Immature natural killer cell (primary cell): Measurements from ENCODE around the gene SIL1. TPM values are rescaled to one million over a fixed set of nuclear protein-coding genes. Genes with fewer than 3 reads are reported as not detected.
A peak's percentile ranks its signal among the peaks of the same experiment; 100 is the strongest.
"Not testable (repeated sequence)": the region's sequence is repeated elsewhere in the genome, so short reads cannot be mapped to it uniquely, and the experiment has no call there.

Experiments used
- DNase-seq, 3 donors: peaks; one replicate each; pipeline ENCODE4 v3.0.0; 2022; ENCODE audit warnings: mixed read lengths in 1 of 3
- H3K27ac Mint-ChIP-seq, 6 donors: one replicate each; pipeline ENCODE4 v1.8.0; 2020; ENCODE audit warnings: mixed read lengths in 6 of 6, mild to moderate bottlenecking in 5 of 6, inconsistent platforms in 4 of 6, moderate library complexity in 3 of 6
- H3K27me3 Mint-ChIP-seq, 3 donors: one replicate each; pipeline ENCODE4 v1.8.0; 2020 to 2021; ENCODE audit warnings: low read depth in 3 of 3, mild to moderate bottlenecking in 3 of 3, mixed read lengths in 3 of 3, moderate library complexity in 3 of 3, inconsistent platforms in 1 of 3
- H3K36me3 Mint-ChIP-seq, 3 donors: one replicate each; pipeline ENCODE4 v1.8.0; 2020; ENCODE audit warnings: mixed read lengths in 3 of 3, inconsistent platforms in 2 of 3, mild to moderate bottlenecking in 2 of 3
- H3K4me1 Mint-ChIP-seq, 2 donors: one replicate each; pipeline ENCODE4 v1.8.0; 2020; ENCODE audit warnings: inconsistent platforms in 2 of 2, mild to moderate bottlenecking in 2 of 2, mixed read lengths in 2 of 2, moderate library complexity in 1 of 2
- H3K4me3 Mint-ChIP-seq, 5 donors: one replicate each; pipeline ENCODE4 v1.8.0; 2020; ENCODE audit warnings: mild to moderate bottlenecking in 5 of 5, mixed read lengths in 5 of 5, inconsistent platforms in 3 of 5, moderate library complexity in 3 of 5
- H3K9me3 Mint-ChIP-seq, 6 donors: one replicate each; pipeline ENCODE4 v1.8.0; 2020; ENCODE audit warnings: mild to moderate bottlenecking in 6 of 6, mixed read lengths in 6 of 6, inconsistent platforms in 4 of 6, moderate library complexity in 3 of 6
- polyA plus RNA-seq, 3 donors: library from polyadenylated mRNA; unstranded; fragments of 300-500 nt; fragmentation: Illumina TruSeq; gene quantifications; one replicate each; pipeline ENCODE4 v1.2.3, GENCODE V29; 2021

SIL1 gene
- polyA plus RNA-seq, 3 donors from 2014 or later: 22.0 to 22.7 (median 22.1) TPM

DNA sequence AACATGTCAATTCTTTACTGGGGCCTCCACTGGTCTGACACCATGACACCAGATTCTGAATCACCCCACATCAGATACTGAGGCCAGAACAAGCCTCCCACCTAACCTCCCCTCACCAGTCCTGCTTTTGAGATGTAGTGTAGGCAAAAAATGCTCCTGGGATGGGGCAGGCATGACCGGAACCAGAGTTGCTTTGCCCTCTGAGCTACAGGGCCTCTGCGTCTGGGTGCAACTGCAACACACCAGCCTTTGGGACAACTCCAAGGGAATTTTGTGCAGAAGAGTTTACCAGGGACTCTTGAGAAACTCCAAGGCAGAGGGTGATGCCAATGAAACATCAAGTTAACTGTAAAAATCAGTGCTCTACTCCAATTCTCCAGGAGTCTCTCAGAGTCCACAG is 79.4 kb downstream of the SIL1 start:
- no peak for DNase-seq
- Mint-ChIP-seq H3K4me1 (peaks cover 2 to 6% of the 10 kb centered on the region in 2 donors), H3K27me3 (no peaks in the 10 kb centered on the region), H3K36me3 (peaks cover 5 to 35% (median 9%) of the 10 kb centered on the region in 3 donors), H3K4me3 (no peak overlapping the region), H3K27ac (no peak overlapping the region), H3K9me3 (no peaks in the 10 kb centered on the region)

DNA sequence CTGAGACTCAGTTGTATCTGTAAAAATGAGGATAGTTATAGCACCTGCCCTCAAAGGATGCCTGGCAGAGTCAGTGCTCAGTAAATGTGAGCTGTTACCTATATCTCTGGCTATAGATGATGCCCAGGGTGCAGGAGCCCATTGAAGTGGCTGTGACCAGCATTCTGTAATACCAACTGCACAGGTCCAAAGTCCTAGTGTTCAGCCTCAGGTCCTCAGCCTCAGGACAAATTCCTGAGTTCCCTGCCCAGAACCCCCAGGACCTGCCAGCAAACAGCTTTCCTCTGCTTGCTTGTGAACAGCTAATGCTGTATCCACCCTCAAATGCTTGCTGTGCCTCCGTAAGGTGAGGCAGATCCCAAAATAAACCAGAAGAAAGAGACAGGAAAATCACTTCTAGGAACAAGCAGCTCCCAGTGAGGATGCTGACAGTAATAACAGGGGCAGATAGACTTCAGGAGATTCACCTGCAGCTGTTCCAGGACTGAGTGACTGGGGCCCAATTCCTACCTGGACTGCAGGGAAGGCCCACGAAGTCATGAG is 80.8 kb downstream of the SIL1 start:
- no peak overlapping the region for H3K27ac Mint-ChIP-seq
- peaks cover 0 to 1% (median 0%) of the 10 kb centered on the region in 3 donors for H3K27me3 Mint-ChIP-seq

DNA sequence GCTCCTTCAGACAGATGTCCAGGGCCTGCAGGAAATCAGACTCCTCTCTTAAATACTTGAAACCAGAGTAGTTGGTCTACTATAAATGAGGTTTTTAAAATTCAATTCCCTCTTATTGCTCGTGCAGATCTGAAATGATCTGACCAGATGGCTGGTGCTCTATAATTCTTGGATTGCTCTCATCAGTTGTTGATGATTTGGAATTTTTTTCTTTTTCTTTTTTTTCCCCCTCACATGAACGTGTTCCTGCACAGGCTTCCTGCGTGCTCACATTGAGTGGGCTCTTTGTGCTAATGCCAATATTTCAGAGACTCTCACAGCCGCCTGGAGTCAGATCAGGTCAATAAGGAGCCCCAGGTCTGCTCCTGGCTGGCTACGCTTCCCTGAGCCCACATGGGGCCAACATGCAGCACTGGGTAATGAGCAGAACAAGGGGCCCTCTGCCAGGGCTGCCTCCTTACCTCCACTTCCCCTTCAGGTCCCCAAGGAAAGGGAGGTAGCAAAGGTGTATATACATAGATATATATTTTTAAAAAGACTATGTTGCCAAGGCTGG is 82.0 kb downstream of the SIL1 start:
- H3K36me3 Mint-ChIP-seq: peaks cover 5 to 40% (median 13%) of the 10 kb centered on the region in 3 donors
- H3K9me3 Mint-ChIP-seq: no peaks in the 10 kb centered on the region
- no peak for DNase-seq
- no peak overlapping the region for H3K27ac Mint-ChIP-seq
- H3K4me3 Mint-ChIP-seq: no peak overlapping the region
- H3K4me1 Mint-ChIP-seq: peaks cover 2 to 6% of the 10 kb centered on the region in 2 donors
- peaks cover 0 to 1% (median 0%) of the 10 kb centered on the region in 3 donors for H3K27me3 Mint-ChIP-seq

More for the DNA sequence above, 80.8 kb downstream of the SIL1 start:
- Mint-ChIP-seq H3K4me3 (no peak overlapping the region), H3K9me3 (no peaks in the 10 kb centered on the region), H3K4me1 (peaks cover 2 to 6% of the 10 kb centered on the region in 2 donors), H3K36me3 (peaks cover 5 to 36% (median 13%) of the 10 kb centered on the region in 3 donors)
- no peak for DNase-seq

DNA sequence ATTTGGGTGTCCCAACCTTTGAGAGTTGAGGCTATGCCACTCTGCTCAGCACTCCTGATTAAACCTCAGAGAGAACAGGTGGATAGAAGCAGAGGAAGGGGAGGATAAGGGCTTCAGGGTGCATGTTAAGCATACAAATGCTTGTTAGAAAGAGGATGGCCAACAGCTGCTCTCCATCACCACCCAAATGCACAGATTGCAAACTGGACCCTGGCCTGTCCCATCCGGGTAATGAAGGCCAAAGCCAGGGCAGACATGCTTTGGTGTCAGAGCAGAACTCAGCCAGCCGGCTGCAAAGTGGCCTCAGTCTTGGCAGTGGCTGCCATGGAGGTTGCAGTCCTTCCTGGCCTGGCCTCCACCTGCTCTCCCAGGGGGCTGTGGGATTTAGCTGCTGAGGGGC is 84.3 kb downstream of the SIL1 start:
- H3K27ac Mint-ChIP-seq: peak overlapping the region in 1 of 6 donors; percentile 63
- peaks cover 0 to 22% (median 13%) of the 10 kb centered on the region in 3 donors for H3K36me3 Mint-ChIP-seq
- H3K9me3 Mint-ChIP-seq: no peaks in the 10 kb centered on the region
- H3K4me1 Mint-ChIP-seq: peaks cover 2 to 6% of the 10 kb centered on the region in 2 donors
- H3K4me3 Mint-ChIP-seq: no peak overlapping the region
- H3K27me3 Mint-ChIP-seq: peaks cover 0 to 1% (median 0%) of the 10 kb centered on the region in 3 donors
- DNase-seq: no peak

DNA sequence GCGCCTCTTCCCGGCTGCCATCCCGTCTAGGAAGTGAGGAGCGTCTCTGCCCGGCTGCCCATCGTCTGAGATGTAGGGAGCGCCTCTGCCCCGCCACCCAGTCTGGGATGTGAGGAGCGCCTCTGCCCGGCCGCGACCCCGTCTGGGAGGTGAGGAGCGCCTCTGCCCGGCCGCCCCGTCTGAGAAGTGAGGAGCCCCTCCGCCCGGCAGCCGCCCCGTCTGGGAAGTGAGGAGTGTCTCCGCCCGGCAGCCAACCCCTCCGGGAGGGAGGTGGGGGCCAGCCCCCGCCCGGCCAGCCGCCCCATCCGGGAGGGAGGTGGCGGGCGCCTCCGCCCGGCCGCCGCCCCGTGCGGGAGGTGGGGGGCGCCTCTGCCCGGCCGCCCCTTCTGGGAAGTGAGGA is 85.8 kb downstream of the SIL1 start:
- H3K9me3 Mint-ChIP-seq, H3K4me1 Mint-ChIP-seq, H3K27ac Mint-ChIP-seq, DNase-seq, H3K27me3 Mint-ChIP-seq, H3K4me3 Mint-ChIP-seq: not testable (repeated sequence)
- H3K36me3 Mint-ChIP-seq: peaks cover 0 to 11% (median 4%) of the 10 kb centered on the region in 3 donors

DNA sequence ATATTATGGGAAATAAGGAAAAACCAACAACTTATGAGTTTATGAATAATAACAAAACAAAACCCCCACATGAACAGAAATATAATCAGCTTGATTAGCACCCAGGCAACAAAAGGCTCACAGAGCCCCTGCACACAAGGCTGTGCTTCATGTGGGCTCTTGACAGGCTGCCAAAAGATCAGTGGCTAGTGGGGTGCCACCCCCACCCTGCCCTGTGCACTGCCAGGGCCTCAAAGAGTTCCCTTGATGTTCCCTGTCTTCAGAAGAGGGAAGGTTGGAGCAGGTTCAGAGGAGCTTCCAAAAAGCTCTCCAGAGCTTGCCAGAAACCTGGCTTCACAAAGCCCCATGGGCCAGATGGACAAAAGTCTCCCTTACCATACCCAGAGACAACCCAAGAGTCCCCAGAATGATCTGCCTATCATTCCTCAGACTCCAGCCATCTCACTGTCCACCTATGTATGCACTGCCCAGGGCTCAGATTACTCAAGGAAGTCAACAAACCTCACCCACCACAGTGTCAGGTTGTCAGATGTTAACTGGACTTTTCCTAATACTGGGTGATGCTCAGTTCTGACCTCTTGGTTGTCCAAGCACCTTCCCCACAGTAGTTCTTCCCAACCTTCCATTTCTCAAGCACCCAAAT is 87.5 kb downstream of the SIL1 start:
- peaks cover 0 to 10% (median 4%) of the 10 kb centered on the region in 3 donors for H3K36me3 Mint-ChIP-seq
- peak overlapping the region in 1 of 6 donors; percentile 43 for H3K27ac Mint-ChIP-seq
- DNase-seq: no peak
- no peaks in the 10 kb centered on the region for H3K9me3 Mint-ChIP-seq
- H3K4me3 Mint-ChIP-seq: no peak overlapping the region
- H3K27me3 Mint-ChIP-seq: peaks cover 0 to 1% (median 0%) of the 10 kb centered on the region in 3 donors
- no peaks in the 10 kb centered on the region for H3K4me1 Mint-ChIP-seq

DNA sequence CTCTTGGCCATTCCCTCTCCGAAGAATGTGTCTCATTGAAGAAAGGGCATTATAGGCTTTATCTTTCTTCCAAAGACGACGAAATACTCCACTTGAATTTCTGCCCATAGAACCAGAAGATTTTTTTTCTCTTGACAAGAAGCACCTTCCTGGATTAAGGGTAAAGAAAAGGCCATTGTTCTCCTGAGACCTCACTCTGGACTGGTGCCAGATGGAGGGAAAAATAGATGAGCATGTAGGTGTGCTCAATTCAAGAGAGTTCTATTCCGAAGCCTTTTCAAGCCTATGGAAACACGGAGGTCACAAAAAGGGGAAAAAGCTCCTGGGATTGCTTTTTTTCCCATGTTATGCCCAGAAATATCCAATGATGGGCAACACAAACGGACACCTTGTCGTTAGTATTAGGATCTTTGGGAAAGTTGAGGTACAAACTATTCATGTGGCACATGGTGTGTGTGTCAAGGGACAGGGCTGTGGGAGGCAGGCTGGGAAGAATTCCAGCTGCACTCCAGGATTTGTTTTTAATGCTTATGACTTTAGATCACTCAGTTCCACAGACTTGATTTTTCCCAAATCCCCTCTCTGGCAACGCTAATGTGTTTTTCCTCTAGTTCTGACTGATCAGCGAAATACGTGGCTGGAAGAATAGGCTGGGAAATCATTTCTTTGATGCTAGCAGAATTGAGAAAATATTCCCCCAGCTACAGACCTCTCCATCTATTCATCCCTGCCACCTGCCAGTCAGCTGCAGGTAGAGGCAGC is 89.9 kb downstream of the SIL1 start:
- Mint-ChIP-seq H3K27ac (no peak overlapping the region), H3K27me3 (peaks cover 0 to under 1% (median 0%) of the 10 kb centered on the region in 3 donors), H3K4me3 (no peak overlapping the region), H3K36me3 (peaks cover 0 to 11% (median 1%) of the 10 kb centered on the region in 3 donors), H3K9me3 (no peaks in the 10 kb centered on the region), H3K4me1 (no peaks in the 10 kb centered on the region)
- no peak for DNase-seq

DNA sequence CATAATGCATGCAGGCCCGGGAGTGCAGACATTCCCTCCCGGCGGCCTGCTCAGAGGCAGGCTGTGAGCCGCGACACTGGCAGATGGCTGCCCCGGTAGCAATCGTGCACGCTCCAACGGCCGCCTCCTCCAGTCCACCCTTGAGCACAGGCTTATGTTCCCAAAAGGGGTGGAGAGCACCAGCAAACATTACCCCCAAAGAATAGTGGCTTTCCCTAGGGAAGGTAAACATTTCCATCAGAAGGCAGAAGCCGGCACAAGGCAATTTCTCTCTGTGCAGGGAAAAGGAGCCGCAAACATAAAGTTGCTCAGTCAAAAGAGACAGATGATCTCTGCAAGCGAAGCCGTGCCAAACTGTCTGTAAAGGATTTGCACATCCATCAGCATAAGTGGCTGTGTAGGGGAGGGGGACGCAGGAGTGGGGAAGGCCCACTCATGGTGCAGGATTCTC is 92.5 kb downstream of the SIL1 start:
- Mint-ChIP-seq H3K27ac (no peak overlapping the region), H3K4me3 (no peak overlapping the region), H3K27me3 (no peaks in the 10 kb centered on the region), H3K4me1 (no peaks in the 10 kb centered on the region), H3K36me3 (peaks cover 0 to 4% (median 0%) of the 10 kb centered on the region in 3 donors), H3K9me3 (no peaks in the 10 kb centered on the region)
- DNase-seq: no peak

DNA sequence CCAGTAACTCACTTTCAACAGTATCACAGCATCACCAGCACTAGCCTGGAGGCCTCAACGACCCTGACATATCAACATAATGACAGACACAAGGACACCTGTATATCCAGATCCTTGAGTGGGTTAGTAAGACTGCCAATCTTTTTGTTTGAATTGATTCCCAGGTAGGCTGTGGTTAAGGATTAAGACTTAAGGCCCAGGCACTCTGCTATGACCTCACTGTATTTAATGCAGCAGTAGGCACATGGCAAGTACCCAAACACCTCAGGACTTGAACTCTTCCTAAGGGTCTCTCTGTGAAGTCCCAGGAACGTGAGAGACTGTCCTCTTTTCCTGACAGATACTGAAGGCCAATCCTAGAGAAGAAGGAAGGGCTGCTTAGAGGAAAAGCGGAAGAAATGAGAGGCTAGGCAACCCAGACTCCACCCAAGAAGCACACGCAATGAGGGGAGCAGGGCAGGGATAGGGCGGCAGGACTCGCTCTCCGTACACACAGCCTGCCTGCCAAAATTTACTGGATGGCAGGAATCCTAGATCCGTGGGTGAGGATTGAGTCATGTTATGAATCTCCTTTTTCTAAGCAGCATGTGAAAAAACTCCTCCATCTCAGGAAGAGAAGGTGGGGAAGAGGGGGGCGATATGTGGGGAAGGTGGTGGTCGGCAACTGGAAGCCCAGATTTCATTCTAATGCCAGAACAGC is 93.4 kb downstream of the SIL1 start:
- no peak overlapping the region for H3K27ac Mint-ChIP-seq
- no peaks in the 10 kb centered on the region for H3K9me3 Mint-ChIP-seq
- H3K4me3 Mint-ChIP-seq: no peak overlapping the region
- H3K4me1 Mint-ChIP-seq: no peaks in the 10 kb centered on the region
- no peak for DNase-seq
- H3K36me3 Mint-ChIP-seq: peaks cover 0 to 4% (median 0%) of the 10 kb centered on the region in 3 donors
- H3K27me3 Mint-ChIP-seq: no peaks in the 10 kb centered on the region

DNA sequence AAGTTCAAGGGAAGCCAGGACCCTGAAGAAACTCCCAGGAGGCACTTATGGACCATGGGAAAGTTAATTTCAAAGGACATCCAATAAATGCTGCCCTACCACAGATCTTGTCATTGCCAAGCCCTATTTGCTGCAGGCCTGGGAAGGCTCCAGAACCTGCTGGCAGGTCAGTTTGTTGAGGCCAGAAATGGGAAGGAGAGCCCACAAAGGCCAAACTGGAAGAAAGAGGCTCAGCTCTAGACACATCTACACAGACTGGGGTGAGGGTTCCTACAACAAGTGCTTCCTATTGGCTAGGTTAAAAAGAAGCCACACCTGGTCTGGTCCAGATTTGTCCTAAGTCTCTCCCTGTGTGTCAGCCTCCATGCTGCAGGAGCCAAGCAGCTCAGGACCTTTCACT is 94.4 kb downstream of the SIL1 start:
- no peak overlapping the region for H3K4me3 Mint-ChIP-seq
- H3K36me3 Mint-ChIP-seq: peaks cover 0 to 9% (median 0%) of the 10 kb centered on the region in 3 donors
- H3K27me3 Mint-ChIP-seq: peaks cover 0 to 1% (median 0%) of the 10 kb centered on the region in 3 donors
- H3K9me3 Mint-ChIP-seq: no peaks in the 10 kb centered on the region
- no peak for DNase-seq
- no peaks in the 10 kb centered on the region for H3K4me1 Mint-ChIP-seq
- no peak overlapping the region for H3K27ac Mint-ChIP-seq

DNA sequence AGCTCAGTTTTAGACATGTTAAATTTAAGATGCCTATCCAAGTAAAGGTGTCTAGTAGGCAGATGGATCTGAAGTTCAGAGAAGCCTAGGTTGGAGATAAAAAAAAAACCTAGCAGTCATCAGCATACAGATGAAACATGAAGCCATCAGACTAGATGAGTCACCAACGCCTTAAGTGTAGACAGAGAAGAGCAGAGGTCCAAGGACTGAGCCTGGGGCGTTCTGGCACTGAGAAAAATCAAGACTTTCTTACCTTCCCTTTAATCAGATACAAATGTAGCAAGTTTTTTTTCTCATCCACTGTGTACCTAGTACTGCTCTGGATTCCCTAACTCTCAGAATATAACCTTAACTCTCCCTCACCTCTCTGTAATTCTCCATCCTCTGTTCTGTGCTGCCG is 97.3 kb downstream of the SIL1 start:
- Mint-ChIP-seq H3K27ac (no peak overlapping the region), H3K36me3 (peaks cover 0 to 9% (median 0%) of the 10 kb centered on the region in 3 donors), H3K27me3 (peaks cover 0 to 1% (median 0%) of the 10 kb centered on the region in 3 donors), H3K9me3 (no peaks in the 10 kb centered on the region), H3K4me1 (no peaks in the 10 kb centered on the region), H3K4me3 (no peak overlapping the region)
- DNase-seq: no peak

DNA sequence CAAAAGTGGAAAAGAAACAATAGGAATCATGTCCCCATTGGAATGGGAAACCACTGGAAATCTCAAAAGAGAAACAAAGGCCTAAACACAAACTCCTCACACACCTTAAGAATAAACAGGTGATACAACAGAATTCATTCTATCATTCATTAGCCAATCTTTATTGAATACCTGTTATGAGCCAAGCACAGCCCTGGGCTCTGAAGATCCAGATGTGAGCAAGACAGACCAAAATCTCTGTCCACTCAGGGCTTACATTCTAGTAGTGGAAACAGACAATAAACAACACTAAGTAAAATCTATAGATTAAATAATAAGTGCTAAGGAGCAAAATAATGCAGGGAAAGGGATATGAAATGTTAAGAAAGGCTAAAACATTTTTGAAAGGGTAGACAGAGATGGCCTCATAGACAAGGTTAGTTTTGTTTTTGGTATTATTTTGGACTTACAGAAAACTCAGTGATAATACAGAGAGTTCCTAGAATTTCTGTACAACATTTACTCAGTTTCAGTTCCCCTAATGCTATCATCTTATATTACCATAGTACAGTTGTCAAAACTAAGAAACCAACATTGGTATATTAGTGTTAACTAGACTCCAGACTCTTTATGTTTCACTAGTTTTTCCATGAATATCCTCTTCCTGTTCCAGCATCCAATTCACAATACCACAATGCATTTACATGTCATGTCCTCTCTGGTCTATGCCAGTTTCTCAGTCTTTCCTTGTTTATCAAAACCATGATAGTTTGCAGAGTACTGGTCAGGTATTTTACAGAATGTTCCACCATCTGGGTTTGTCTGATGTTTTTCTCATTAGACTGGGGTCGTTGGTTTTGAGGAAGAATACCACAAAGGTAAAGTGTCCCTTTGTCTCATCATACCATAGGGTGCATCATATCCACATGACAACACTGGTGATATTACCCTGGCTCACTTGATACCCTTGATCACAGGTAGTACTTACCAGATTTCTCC is 103.7 kb downstream of the SIL1 start:
- H3K27ac Mint-ChIP-seq: peak overlapping the region in 1 of 6 donors; percentile 9
- H3K36me3 Mint-ChIP-seq: peaks cover 0 to 9% (median 1%) of the 10 kb centered on the region in 3 donors
- H3K4me1 Mint-ChIP-seq: no peaks in the 10 kb centered on the region
- H3K4me3 Mint-ChIP-seq: no peak overlapping the region
- H3K9me3 Mint-ChIP-seq: no peaks in the 10 kb centered on the region
- no peak for DNase-seq
- H3K27me3 Mint-ChIP-seq: no peaks in the 10 kb centered on the region
